Stimulated activated effector memory CD8-positive, alpha-beta T cell treated with anti-CD3 and anti-CD28 coated beads, Interleukin-12 subunit alpha, Interleukin-12 subunit beta, amount 100 ng/mL, for 72 hours (primary cell): Measurements from ENCODE around the gene MN1.
A peak's percentile ranks its signal among the peaks of the same experiment; 100 is the strongest.
"Not testable (repeated sequence)": the region's sequence is repeated elsewhere in the genome, so short reads cannot be mapped to it uniquely, and the experiment has no call there.

Experiments used
- ATAC-seq: fragments of 150-1000 bp; cut with Tn5 transposase; 2 replicates; pipeline ENCODE4 v1.10.0; 2021
- DNase-seq, 2 donors: peaks; one replicate each; pipeline ENCODE4 v3.0.0; 2021 to 2022; ENCODE audit warnings: low spot score in 2 of 2
- H3K27ac Mint-ChIP-seq: one replicate; pipeline ENCODE4 v1.8.0; 2022; ENCODE audit warnings: mild to moderate bottlenecking, mixed read lengths
- H3K36me3 Mint-ChIP-seq: one replicate; pipeline ENCODE4 v1.8.0; 2022; ENCODE audit warnings: mild to moderate bottlenecking, mixed read lengths
- H3K4me1 Mint-ChIP-seq: one replicate; pipeline ENCODE4 v1.8.0; 2022; ENCODE audit warnings: mixed read lengths
- H3K4me3 Mint-ChIP-seq: one replicate; pipeline ENCODE4 v1.8.0; 2022; ENCODE audit warnings: mild to moderate bottlenecking, mixed read lengths
- H3K9me3 Mint-ChIP-seq: one replicate; pipeline ENCODE4 v1.8.0; 2022; ENCODE audit warnings: mixed read lengths

The MN1 gene

GRCh38 chr22:27752141-27752540 is 49.4 kb downstream of the MN1 start:
- H3K27ac Mint-ChIP-seq = no peak overlapping the region

GRCh38 chr22:27751277-27752070 is 50.1 kb downstream of the MN1 start:
- ATAC-seq = no peak

More at GRCh38 chr22:27752141-27752540, 49.4 kb downstream of the MN1 start:
- ATAC-seq = no peak
- Mint-ChIP-seq H3K4me1 (peaks cover 7% of the 10 kb centered on the region), H3K4me3 (no peak overlapping the region), H3K9me3 (no peaks in the 10 kb centered on the region), H3K36me3 (no peaks in the 10 kb centered on the region)
- DNase-seq = no peak

GRCh38 chr22:27750584-27751265 is 50.8 kb downstream of the MN1 start:
- no peak overlapping the region for H3K4me3 Mint-ChIP-seq
- H3K36me3 Mint-ChIP-seq = no peaks in the 10 kb centered on the region
- H3K4me1 Mint-ChIP-seq = peaks cover 7% of the 10 kb centered on the region
- H3K9me3 Mint-ChIP-seq = no peaks in the 10 kb centered on the region
- no peak for DNase-seq
- no peak for ATAC-seq
- H3K27ac Mint-ChIP-seq = no peak overlapping the region

More at GRCh38 chr22:27751277-27752070, 50.1 kb downstream of the MN1 start:
- Mint-ChIP-seq H3K4me1 (peaks cover 7% of the 10 kb centered on the region), H3K27ac (no peak overlapping the region), H3K4me3 (no peak overlapping the region), H3K9me3 (no peaks in the 10 kb centered on the region), H3K36me3 (no peaks in the 10 kb centered on the region)
- no peak for DNase-seq

DNA sequence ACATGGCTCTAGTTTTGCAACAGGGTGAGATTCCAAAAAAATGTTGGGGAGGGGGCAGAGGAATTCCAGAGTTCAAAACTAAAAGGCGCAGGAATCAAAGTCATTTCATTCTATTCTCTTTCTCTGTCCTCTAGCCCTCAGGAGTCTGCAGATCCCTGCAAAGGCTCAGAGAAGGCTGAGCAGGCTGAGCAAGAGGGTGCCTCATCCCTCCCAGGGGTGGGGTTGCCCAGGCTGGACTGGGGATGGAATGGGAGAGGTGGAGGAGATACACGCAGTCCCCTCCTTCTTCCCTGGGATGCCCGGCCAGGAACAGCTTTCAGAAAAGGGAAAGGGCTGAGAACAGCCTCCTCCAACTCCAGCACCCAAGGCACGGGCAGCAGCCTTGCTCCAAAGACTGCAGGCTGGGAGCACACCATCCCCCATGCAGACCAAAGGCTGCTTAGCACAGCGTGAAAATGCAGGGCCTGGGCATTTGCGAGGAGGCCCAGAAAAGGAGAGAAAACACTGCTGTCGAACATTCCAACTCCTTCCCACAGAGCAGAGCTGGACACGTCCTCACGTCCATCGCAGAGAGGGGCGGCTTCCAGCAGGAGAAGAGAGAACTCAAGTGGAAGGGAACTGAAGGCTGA is 51.8 kb downstream of the MN1 start:
- DNase-seq = no peak
- H3K9me3 Mint-ChIP-seq = no peaks in the 10 kb centered on the region

DNA sequence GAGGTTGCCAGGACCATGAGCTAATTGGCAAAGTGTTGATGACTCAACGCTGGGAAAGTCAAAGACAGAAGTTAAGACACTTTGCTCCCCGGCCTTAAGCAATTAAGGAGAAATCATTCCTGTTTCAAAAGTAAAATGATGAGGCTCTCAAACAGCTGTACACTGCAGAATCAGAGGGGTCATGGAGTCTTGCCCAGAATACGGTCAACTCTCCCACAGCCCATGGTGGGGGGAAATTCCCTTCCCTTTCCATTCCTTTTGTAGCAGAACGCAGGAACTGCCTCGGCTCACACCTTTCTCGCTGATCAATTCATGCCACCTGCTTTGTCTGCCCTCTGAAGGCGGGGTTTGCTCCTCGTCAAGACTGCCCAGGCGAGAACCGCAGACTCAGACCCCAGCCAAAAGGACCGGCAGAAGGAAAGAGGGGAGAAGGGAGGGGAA is 52.8 kb downstream of the MN1 start:
- no peak overlapping the region for H3K4me3 Mint-ChIP-seq
- H3K9me3 Mint-ChIP-seq = no peaks in the 10 kb centered on the region
- DNase-seq (no peak), ATAC-seq (no peak)
- no peaks in the 10 kb centered on the region for H3K36me3 Mint-ChIP-seq
- peaks cover 7% of the 10 kb centered on the region for H3K4me1 Mint-ChIP-seq
- no peak overlapping the region for H3K27ac Mint-ChIP-seq

More for the DNA sequence above, 51.8 kb downstream of the MN1 start:
- H3K4me3 Mint-ChIP-seq = no peak overlapping the region
- H3K4me1 Mint-ChIP-seq = peaks cover 7% of the 10 kb centered on the region
- no peaks in the 10 kb centered on the region for H3K36me3 Mint-ChIP-seq
- no peak for ATAC-seq
- no peak overlapping the region for H3K27ac Mint-ChIP-seq

DNA sequence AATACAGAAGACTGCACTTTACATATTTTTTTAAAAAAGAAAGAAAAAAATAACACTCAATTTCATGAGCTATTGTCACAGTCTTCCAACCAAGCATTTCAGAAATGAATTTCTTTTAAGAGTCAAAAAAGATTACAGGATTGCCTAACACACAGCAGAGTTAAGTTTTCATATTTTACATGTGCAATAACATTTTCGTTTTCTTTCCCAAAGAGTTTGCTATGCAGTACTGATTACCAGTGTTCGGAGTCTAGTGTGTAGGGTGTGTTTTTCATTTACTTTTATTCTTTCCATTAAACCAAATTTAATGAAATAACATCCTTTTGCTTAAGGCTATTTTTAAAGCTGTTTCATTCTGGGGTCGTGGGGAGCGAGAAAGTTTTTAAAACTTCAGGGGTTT is 53.2 kb downstream of the MN1 start:
- Mint-ChIP-seq H3K9me3 (no peaks in the 10 kb centered on the region), H3K27ac (no peak overlapping the region), H3K4me3 (no peak overlapping the region), H3K4me1 (peaks cover 7% of the 10 kb centered on the region), H3K36me3 (no peaks in the 10 kb centered on the region)
- DNase-seq (no peak), ATAC-seq (no peak)

DNA sequence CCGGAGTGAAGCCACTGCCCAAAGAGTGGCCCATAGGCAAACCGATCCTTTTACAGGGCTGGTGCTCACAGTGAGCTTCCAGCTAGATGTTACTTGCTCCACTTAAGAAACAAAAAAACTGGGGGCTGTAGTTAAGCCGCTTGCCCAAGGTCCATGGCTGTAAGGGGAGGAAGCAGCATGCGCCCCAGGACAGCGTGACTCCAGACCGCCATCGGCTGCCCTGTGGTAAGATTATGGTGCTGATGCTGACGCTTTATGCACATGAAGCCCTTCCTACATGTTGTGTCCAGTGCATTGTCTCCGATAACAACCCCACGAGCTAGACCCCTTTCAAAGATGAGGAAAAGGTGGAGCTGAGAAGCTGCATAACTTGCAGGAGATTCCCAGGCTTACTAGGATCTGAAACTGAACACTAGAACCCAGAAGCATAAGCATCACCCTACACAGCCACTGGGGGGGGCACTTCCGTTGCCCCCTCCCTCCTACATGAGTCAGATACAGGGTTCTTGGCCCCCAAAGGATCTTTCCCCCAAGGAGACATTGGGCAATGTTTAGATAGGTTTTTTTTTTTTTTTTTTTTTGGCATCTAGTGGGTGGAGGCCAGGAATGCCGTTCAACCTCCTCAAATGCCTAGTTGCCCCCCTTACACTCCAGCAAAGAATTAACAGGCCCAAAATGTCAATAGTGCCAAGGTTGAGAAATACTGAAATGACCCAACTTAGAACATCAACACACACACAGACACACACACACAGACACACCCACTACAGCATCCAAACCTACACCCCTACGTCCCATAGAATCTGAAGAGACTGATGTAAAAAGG is 53.9 kb downstream of the MN1 start:
- Mint-ChIP-seq H3K36me3 (no peaks in the 10 kb centered on the region), H3K4me3 (no peak overlapping the region)

DNA sequence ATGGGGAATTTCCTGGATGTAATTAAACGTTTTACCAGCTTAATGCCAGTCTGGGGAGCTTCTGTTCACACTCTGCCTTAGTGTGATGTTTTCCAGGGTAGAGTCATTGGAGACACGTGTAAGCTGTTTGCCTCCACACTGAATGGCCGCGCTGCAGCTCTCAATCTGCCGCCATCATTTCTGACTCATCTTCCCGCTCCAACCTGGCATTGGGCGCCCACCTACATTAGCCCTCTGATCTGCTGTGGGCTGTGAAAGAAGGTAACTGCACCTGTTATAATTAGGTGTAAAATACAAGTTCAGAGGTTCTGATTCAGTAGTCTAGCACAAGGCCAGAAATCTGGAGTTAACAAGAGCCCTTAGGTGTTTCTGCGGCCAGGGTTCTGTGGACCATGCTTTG is 54.6 kb downstream of the MN1 start:
- no peaks in the 10 kb centered on the region for H3K36me3 Mint-ChIP-seq
- no peak overlapping the region for H3K27ac Mint-ChIP-seq
- no peaks in the 10 kb centered on the region for H3K9me3 Mint-ChIP-seq
- peaks cover 7% of the 10 kb centered on the region for H3K4me1 Mint-ChIP-seq
- no peak overlapping the region for H3K4me3 Mint-ChIP-seq
- ATAC-seq (no peak), DNase-seq (no peak)

More for the DNA sequence above, 53.9 kb downstream of the MN1 start:
- ATAC-seq = no peak
- DNase-seq = no peak
- no peak overlapping the region for H3K27ac Mint-ChIP-seq
- H3K9me3 Mint-ChIP-seq = no peaks in the 10 kb centered on the region
- H3K4me1 Mint-ChIP-seq = peaks cover 7% of the 10 kb centered on the region

DNA sequence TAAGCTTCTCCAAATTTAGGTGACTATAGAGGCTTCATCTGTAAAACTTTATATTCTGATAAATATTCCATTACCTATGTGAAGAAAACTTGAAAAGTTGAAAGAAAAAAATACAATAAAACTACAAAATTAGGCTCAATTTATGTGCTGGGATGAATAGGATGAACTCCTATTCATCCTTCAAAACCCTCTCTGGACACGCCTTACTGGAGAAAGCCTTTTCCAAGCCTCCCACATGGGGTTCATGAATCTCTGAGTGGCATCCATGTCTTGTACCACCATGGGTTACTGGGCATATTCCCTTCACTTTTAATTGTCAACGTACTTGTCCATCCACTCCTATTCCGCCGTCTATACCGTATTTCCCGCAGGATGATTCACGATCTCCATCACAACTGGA is 55.7 kb downstream of the MN1 start:
- Mint-ChIP-seq H3K27ac (no peak overlapping the region), H3K9me3 (no peaks in the 10 kb centered on the region), H3K36me3 (no peaks in the 10 kb centered on the region), H3K4me1 (peaks cover 7% of the 10 kb centered on the region), H3K4me3 (no peak overlapping the region)
- ATAC-seq (no peak), DNase-seq (no peak)

DNA sequence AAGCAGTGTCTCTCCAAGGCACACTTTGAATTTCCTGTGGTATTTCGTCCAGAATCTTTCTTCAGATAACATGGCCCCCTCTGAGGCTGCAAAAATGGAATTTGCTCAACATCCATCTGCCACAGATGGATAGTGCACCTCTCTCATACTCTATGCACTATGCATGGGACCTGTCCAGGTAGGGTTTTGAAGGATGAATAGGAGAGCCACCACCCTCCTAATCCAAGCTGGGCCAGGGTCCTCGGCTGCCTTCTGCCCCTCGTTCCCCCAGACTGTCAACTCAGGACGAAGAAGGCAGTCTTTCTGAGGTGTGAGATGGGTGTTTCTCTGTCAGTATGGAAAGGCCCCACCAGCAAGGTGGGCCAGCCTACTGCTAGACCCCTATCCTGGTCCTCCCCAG is 56.4 kb downstream of the MN1 start:
- ATAC-seq (no peak), DNase-seq (no peak)
- H3K9me3 Mint-ChIP-seq = no peaks in the 10 kb centered on the region
- H3K4me3 Mint-ChIP-seq = no peak overlapping the region
- no peaks in the 10 kb centered on the region for H3K36me3 Mint-ChIP-seq
- no peak overlapping the region for H3K27ac Mint-ChIP-seq
- peaks cover 7% of the 10 kb centered on the region for H3K4me1 Mint-ChIP-seq

DNA sequence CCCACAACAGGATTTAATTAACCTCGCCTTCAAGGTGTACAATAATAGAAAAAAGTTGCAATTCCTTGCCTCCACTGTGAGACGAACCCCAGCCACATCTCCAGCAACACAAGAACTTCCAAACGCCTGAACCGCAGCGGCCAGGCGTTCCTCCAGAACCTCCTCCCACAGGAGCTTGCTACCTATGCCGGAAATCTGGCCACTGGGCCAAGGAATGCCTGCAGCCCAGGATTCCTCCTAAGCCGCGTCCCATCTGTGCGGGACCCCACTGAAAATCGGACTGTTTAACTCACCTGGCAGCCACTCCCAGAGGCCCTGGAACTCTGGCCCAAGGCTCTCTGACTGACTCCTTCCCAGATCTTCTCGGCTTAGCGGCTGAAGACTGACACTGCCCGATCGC is 57.5 kb downstream of the MN1 start:
- H3K9me3 Mint-ChIP-seq, H3K4me3 Mint-ChIP-seq, H3K4me1 Mint-ChIP-seq, ATAC-seq, H3K36me3 Mint-ChIP-seq, H3K27ac Mint-ChIP-seq, DNase-seq: not testable (repeated sequence)

GRCh38 chr22:27740202-27740748 is 61.3 kb downstream of the MN1 start:
- no peak overlapping the region for H3K4me3 Mint-ChIP-seq
- DNase-seq = no peak
- no peaks in the 10 kb centered on the region for H3K4me1 Mint-ChIP-seq
- no peaks in the 10 kb centered on the region for H3K36me3 Mint-ChIP-seq
- H3K9me3 Mint-ChIP-seq = no peaks in the 10 kb centered on the region
- H3K27ac Mint-ChIP-seq = no peak overlapping the region
- no peak for ATAC-seq

DNA sequence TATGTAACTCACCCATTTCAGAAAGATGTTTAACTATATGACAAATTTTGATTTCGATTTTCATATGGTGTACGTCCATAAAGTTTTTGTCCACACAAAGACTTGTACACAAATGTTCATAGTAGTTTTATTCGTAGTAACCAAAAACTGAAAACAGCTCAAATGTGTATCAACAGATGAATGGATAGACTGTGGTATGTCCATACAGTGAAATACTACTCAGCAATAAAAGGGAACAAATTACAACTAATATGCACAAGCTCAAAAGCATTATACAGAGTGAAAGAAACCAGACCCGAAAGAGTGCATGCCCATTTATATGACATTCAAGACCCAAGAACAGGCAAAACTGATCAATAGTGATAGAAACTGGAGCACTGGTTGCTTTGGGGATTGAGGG is 64.0 kb downstream of the MN1 start:
- no peaks in the 10 kb centered on the region for H3K4me1 Mint-ChIP-seq

GRCh38 chr22:27734066-27734465 is 67.5 kb downstream of the MN1 start:
- ATAC-seq (peak; percentile 46), DNase-seq (no peak)
- Mint-ChIP-seq H3K9me3 (no peaks in the 10 kb centered on the region), H3K36me3 (no peaks in the 10 kb centered on the region), H3K4me3 (no peak overlapping the region), H3K4me1 (no peaks in the 10 kb centered on the region), H3K27ac (no peak overlapping the region)

More for the DNA sequence above, 64.0 kb downstream of the MN1 start:
- Mint-ChIP-seq H3K9me3 (no peaks in the 10 kb centered on the region), H3K36me3 (no peaks in the 10 kb centered on the region), H3K4me3 (no peak overlapping the region), H3K27ac (no peak overlapping the region)
- no peak for DNase-seq
- ATAC-seq = no peak

GRCh38 chr22:27732841-27733240 is 68.7 kb downstream of the MN1 start:
- no peak overlapping the region for H3K4me3 Mint-ChIP-seq
- H3K9me3 Mint-ChIP-seq = no peaks in the 10 kb centered on the region
- H3K27ac Mint-ChIP-seq = no peak overlapping the region
- ATAC-seq = no peak
- no peak for DNase-seq
- H3K4me1 Mint-ChIP-seq = no peaks in the 10 kb centered on the region
- H3K36me3 Mint-ChIP-seq = no peaks in the 10 kb centered on the region
